Neuronal stem cell (in vitro differentiated cells): ENCODE data around the gene PRKN.

Experiments
- DNase-seq: peaks from one replicate; pipeline ENCODE4 v3.0.0-alpha.2; 2013; ENCODE audit warnings: low spot score
- H2AFZ ChIP-seq: one replicate; pipeline ENCODE4 v1.6.1; 2013; ENCODE audit warnings: mild to moderate bottlenecking, low read length, inconsistent platforms
- H2AK5ac ChIP-seq: 2 replicates; pipeline ENCODE4 v1.6.1; 2013; ENCODE audit warnings: low read depth, mild to moderate bottlenecking, inconsistent platforms, low read length, moderate library complexity, mixed read lengths
- H2BK120ac ChIP-seq: 2 replicates; pipeline ENCODE4 v1.6.1; 2013; ENCODE audit warnings: low read depth, mild to moderate bottlenecking, inconsistent platforms, low read length, moderate library complexity, mixed read lengths
- H2BK12ac ChIP-seq: one replicate; pipeline ENCODE4 v1.6.1; 2013; ENCODE audit warnings: low read length, inconsistent platforms
- H2BK15ac ChIP-seq: 2 replicates; pipeline ENCODE4 v1.6.1; 2013; ENCODE audit warnings: mild to moderate bottlenecking, low read length, inconsistent platforms, mixed read lengths
- H2BK5ac ChIP-seq: one replicate; pipeline ENCODE4 v1.6.1; 2013; ENCODE audit warnings: inconsistent platforms, mild to moderate bottlenecking, low read length, moderate library complexity
- H3K14ac ChIP-seq: one replicate; pipeline ENCODE4 v1.6.1; 2013; ENCODE audit warnings: low read length, inconsistent platforms
- H3K18ac ChIP-seq: 2 replicates; pipeline ENCODE4 v1.6.1; 2013; ENCODE audit warnings: low read length, inconsistent platforms
- H3K23ac ChIP-seq: 2 replicates; pipeline ENCODE4 v1.6.1; 2013; ENCODE audit warnings: low read depth, mild to moderate bottlenecking, mixed read lengths, low read length, inconsistent platforms; ENCODE audit not compliant: poor library complexity
- H3K27ac ChIP-seq: replicated peaks from 3 replicates; pipeline ENCODE4 v1.5.1; 2013; ENCODE audit warnings: low read length, inconsistent platforms
- H3K27me3 ChIP-seq, 3 experiments: 2 replicates each; pipeline ENCODE4 v1.6.1; 2013; ENCODE audit warnings: low read length in 3 of 3, mild to moderate bottlenecking in 2 of 3, inconsistent platforms in 1 of 3, low read depth in 1 of 3, mixed read lengths in 1 of 3, moderate library complexity in 1 of 3; ENCODE audit not compliant: control insufficient read depth in 3 of 3, insufficient read depth in 3 of 3
- H3K36me3 ChIP-seq, 2 donors: replicated peaks in 1 of 2; 2 replicates each; pipeline ENCODE4 v1.6.1; 2013; ENCODE audit warnings: low read length in 2 of 2; ENCODE audit not compliant: control insufficient read depth in 2 of 2, insufficient read depth in 2 of 2
- H3K4ac ChIP-seq: 2 replicates; pipeline ENCODE4 v1.6.1; 2013; ENCODE audit warnings: inconsistent platforms, mild to moderate bottlenecking, low read length, moderate library complexity
- H3K4me1 ChIP-seq, 2 donors: 1 replicate in 1 of 2; 2 replicates in 1 of 2; pipeline ENCODE4 v1.6.1; 2013; ENCODE audit warnings: low read length in 2 of 2, low read depth in 1 of 2; ENCODE audit not compliant: control insufficient read depth in 2 of 2, insufficient read depth in 1 of 2
- H3K4me2 ChIP-seq: one replicate; pipeline ENCODE4 v1.6.1; 2013; ENCODE audit warnings: mild to moderate bottlenecking, low read length, inconsistent platforms; ENCODE audit not compliant: insufficient read depth, poor library complexity, severe bottlenecking
- H3K4me3 ChIP-seq, 2 donors: 2 replicates each; pipeline ENCODE4 v1.5.1; 2013; ENCODE audit warnings: low read length in 2 of 2, mild to moderate bottlenecking in 2 of 2, inconsistent platforms in 1 of 2, moderate library complexity in 1 of 2
- H3K79me1 ChIP-seq: one replicate; pipeline ENCODE4 v1.6.1; 2013; ENCODE audit warnings: low read depth, mild to moderate bottlenecking, inconsistent platforms, low read length, moderate library complexity
- H3K9ac ChIP-seq: one replicate; pipeline ENCODE4 v1.6.1; 2013; ENCODE audit warnings: mild to moderate bottlenecking, low read depth, low read length, inconsistent platforms; ENCODE audit not compliant: poor library complexity
- H3K9me3 ChIP-seq, 2 donors: replicated peaks in 1 of 2; 2 replicates each; pipeline versions ENCODE3 to v1.6.1; 2013; ENCODE audit warnings: low read length in 2 of 2, mild to moderate bottlenecking in 2 of 2, inconsistent platforms in 1 of 2, low read depth in 1 of 2, mixed read lengths in 1 of 2, moderate library complexity in 1 of 2; ENCODE audit not compliant: control insufficient read depth in 2 of 2, insufficient read depth in 1 of 2
- H4K8ac ChIP-seq: one replicate; pipeline ENCODE4 v1.6.1; 2013; ENCODE audit warnings: low read depth, mild to moderate bottlenecking, inconsistent platforms, low read length, moderate library complexity
- H4K91ac ChIP-seq: one replicate; pipeline ENCODE4 v1.6.1; 2013; ENCODE audit warnings: low read length, low read depth, mild to moderate bottlenecking, inconsistent platforms; ENCODE audit not compliant: poor library complexity
- WGBS, 2 donors: extraction: QIAGEN DNeasy Blood & Tissue Kit; methylation state at CpG; one replicate each; pipeline ENCODE4 v1.1.7; 2013; ENCODE audit warnings: missing lambda C conversion rate in 2 of 2, mixed read lengths in 1 of 2; ENCODE audit not compliant: insufficient read length in 2 of 2, insufficient replicate concordance in 1 of 2; ENCODE audit errors: extremely low coverage in 2 of 2; 5-methylcytosine and 5-hydroxymethylcytosine counted together

The PRKN gene

DNA sequence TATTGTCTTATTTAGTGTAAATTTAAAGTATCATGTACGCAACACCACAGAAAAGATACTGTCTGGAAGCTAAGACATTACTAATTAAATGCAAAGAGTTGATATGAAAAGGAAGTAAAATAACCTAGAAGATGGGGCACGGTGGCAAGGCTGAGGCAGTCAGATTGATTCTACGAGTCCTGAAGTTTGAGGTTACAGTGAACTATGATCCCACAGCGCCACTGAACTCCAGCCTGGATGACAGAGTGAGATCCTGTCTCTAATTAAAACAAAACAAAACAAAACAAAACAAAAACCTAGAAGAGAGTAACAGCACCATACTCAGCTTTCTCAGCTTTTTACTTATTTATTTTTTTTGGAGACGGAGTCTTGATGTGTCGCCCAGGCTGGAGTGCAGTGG lies 199.0 kb downstream of the PRKN start:
- H3K4me2 ChIP-seq: no peak overlapping the region
- H3K79me1 ChIP-seq: no peaks in the 10 kb centered on the region
- no peak overlapping the region for H2AK5ac ChIP-seq
- no peak overlapping the region for H3K27ac ChIP-seq
- H3K9ac ChIP-seq: no peak overlapping the region
- H3K36me3 ChIP-seq: no peaks in the 10 kb centered on the region
- no peaks in the 10 kb centered on the region for H3K27me3 ChIP-seq
- H2AFZ ChIP-seq: no peak overlapping the region
- no peak for DNase-seq
- no peaks in the 10 kb centered on the region for H3K9me3 ChIP-seq
- no peak overlapping the region for H4K91ac ChIP-seq
- H3K4me1 ChIP-seq: peaks cover 4 to 6% of the 10 kb centered on the region in 2 donors
- H3K23ac ChIP-seq: no peak overlapping the region
- WGBS, 2 donors: no CpG with 5 or more reads among the region's 6 CpGs
- H4K8ac ChIP-seq: no peak overlapping the region
- no peak overlapping the region for H3K18ac ChIP-seq
- no peak overlapping the region for H2BK15ac ChIP-seq
- no peak overlapping the region for H2BK120ac ChIP-seq
- no peak overlapping the region for H3K4me3 ChIP-seq
- no peak overlapping the region for H2BK5ac ChIP-seq
- no peak overlapping the region for H3K4ac ChIP-seq
- H3K14ac ChIP-seq: no peak overlapping the region
- H2BK12ac ChIP-seq: no peak overlapping the region

DNA sequence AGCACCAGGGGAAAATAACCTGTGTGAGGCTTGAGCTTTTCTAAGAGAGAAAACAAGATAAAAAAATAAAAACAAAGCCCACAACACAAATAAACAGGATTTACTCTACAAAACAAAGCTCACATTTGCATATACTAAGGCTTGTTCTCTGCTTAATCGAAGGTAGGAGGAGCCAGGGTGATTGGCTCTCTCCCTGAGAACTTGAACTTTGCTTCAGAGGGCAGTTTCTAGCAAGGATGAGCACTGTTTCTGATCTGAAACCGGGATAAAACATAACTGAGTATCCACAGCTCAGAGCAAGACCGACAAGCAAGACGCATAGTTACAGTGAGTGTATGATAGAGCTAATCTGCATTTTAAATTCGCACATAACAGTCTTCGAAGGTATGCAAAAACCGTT lies 200.6 kb downstream of the PRKN start:
- no peak overlapping the region for H3K14ac ChIP-seq
- peak overlapping the region; percentile 15 for H2AFZ ChIP-seq
- H3K4me2 ChIP-seq: no peak overlapping the region
- no peak overlapping the region for H2AK5ac ChIP-seq
- no peak overlapping the region for H2BK5ac ChIP-seq
- H3K18ac ChIP-seq: no peak overlapping the region
- no peaks in the 10 kb centered on the region for H3K36me3 ChIP-seq
- H3K27ac ChIP-seq: no peak overlapping the region
- no CpG with 5 or more reads among the region's 7 CpGs for WGBS, 2 donors
- no peak overlapping the region for H2BK120ac ChIP-seq
- peaks cover 4 to 6% of the 10 kb centered on the region in 2 donors for H3K4me1 ChIP-seq
- H3K4ac ChIP-seq: no peak overlapping the region
- H3K4me3 ChIP-seq: no peak overlapping the region
- no peak overlapping the region for H3K9ac ChIP-seq
- H3K79me1 ChIP-seq: no peaks in the 10 kb centered on the region
- no peaks in the 10 kb centered on the region for H3K9me3 ChIP-seq
- H2BK12ac ChIP-seq: no peak overlapping the region
- no peak overlapping the region for H4K91ac ChIP-seq
- H2BK15ac ChIP-seq: no peak overlapping the region
- H3K27me3 ChIP-seq: no peaks in the 10 kb centered on the region
- no peak for DNase-seq
- H4K8ac ChIP-seq: no peak overlapping the region
- H3K23ac ChIP-seq: no peak overlapping the region

DNA sequence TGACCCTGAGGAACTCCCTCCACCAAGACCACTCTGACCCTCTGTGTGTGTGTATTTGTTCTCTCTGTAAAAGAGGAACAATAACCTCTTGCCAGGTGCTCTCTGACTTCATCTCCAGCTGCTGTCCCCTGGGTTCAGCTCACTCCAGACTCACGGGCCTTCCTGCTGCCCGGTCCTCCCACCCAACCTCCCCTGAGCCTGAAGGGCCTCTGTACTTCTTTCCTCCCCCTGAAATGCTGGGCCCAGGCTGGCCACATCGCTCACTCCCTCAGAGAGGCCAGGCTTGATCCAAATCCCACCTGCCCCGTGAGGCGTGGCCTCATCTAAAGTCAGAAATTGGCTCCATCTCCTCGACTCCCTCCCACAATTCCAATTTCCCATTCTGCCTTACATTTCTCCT lies 202.4 kb downstream of the PRKN start:
- Histone ChIP-seq H3K14ac (no peak overlapping the region), H2BK12ac (no peak overlapping the region), H3K4me3 (no peak overlapping the region), H4K91ac (peak overlapping the region; percentile 3), H3K4me1 (peaks cover 4 to 6% of the 10 kb centered on the region in 2 donors), H2AK5ac (peak overlapping the region; percentile 19), H3K23ac (no peak overlapping the region), H3K4ac (no peak overlapping the region), H3K18ac (peak overlapping the region; percentile 85), H3K4me2 (no peak overlapping the region), H2BK5ac (peak overlapping the region; percentile 71), H3K9ac (no peak overlapping the region), H2BK15ac (no peak overlapping the region), H3K27me3 (no peaks in the 10 kb centered on the region), H2BK120ac (peak overlapping the region; percentile 35), H4K8ac (no peak overlapping the region), H2AFZ (no peak overlapping the region), H3K9me3 (no peaks in the 10 kb centered on the region), H3K79me1 (no peaks in the 10 kb centered on the region), H3K27ac (peak overlapping the region; percentile 54), H3K36me3 (no peaks in the 10 kb centered on the region)
- no CpG with 5 or more reads among the region's 6 CpGs for WGBS, 2 donors
- peak; percentile 0 for DNase-seq

DNA sequence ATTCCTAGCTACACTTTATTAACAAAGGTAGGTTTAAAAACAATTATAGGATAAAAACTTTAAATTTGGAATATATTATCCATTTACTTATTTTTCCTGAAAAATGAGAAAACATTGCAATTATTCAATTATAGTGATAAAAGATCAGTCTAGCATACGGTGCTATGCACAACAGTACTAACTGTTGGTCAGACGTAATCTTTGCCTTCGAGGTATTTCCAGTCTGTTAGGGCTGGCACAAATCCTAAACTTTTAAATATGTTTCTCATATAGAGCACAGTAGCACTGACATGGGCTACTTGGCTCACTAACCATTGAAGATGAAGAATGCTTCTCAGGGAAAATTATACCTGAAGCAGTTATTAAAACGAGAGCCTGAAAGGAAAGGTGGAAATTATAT lies 214.8 kb downstream of the PRKN start:
- peaks cover 2 to 7% of the 10 kb centered on the region in 2 donors for H3K4me1 ChIP-seq
- no peak overlapping the region for H4K8ac ChIP-seq
- no peak overlapping the region for H2BK120ac ChIP-seq
- H3K9ac ChIP-seq: no peak overlapping the region
- H3K18ac ChIP-seq: no peak overlapping the region
- no CpG with 5 or more reads among the region's 4 CpGs for WGBS, 2 donors
- H2AK5ac ChIP-seq: no peak overlapping the region
- no peaks in the 10 kb centered on the region for H3K9me3 ChIP-seq
- no peak overlapping the region for H3K14ac ChIP-seq
- H3K23ac ChIP-seq: no peak overlapping the region
- no peaks in the 10 kb centered on the region for H3K79me1 ChIP-seq
- no peak overlapping the region for H4K91ac ChIP-seq
- H2AFZ ChIP-seq: no peak overlapping the region
- H3K27me3 ChIP-seq: no peaks in the 10 kb centered on the region
- H3K27ac ChIP-seq: no peak overlapping the region
- H3K36me3 ChIP-seq: no peaks in the 10 kb centered on the region
- H2BK12ac ChIP-seq: no peak overlapping the region
- no peak overlapping the region for H3K4me2 ChIP-seq
- no peak overlapping the region for H2BK5ac ChIP-seq
- H2BK15ac ChIP-seq: no peak overlapping the region
- H3K4ac ChIP-seq: no peak overlapping the region
- DNase-seq: no peak
- no peak overlapping the region for H3K4me3 ChIP-seq
